HG02571 (cell line): ENCODE data around the gene FOXP2.
"Not testable (repeated sequence)": the region's sequence is repeated elsewhere in the genome, so short reads cannot be mapped to it uniquely, and the experiment has no call there.

Experiments used
- ATAC-seq: cut with Tn5 transposase; IDR thresholded peaks from one replicate; pipeline ENCODE4 v1.9.1; 2021; ENCODE audit warnings: mild to moderate bottlenecking, moderate library complexity; ENCODE audit not compliant: unreplicated experiment

The FOXP2 gene

GRCh38 chr7:114419441-114420272, 5.0 kb downstream of the FOXP2 start:
- ATAC-seq, result no peak

- ATAC-seq, result no peak
Observed at GRCh38 chr7:114422507-114423501, 8.2 kb downstream of the FOXP2 start.

GRCh38 chr7:114426382-114426781, 11.8 kb downstream of the FOXP2 start:
- no peak for ATAC-seq

GRCh38 chr7:114426824-114427223, 12.2 kb downstream of the FOXP2 start:
- ATAC-seq, result no peak

GRCh38 chr7:114428211-114428610, 13.6 kb downstream of the FOXP2 start:
- no peak for ATAC-seq

GRCh38 chr7:114431189-114431588, 16.6 kb downstream of the FOXP2 start:
- ATAC-seq, result no peak

- no peak for ATAC-seq
Observed at GRCh38 chr7:114432061-114432460, 17.4 kb downstream of the FOXP2 start.

GRCh38 chr7:114432703-114433102, 18.1 kb downstream of the FOXP2 start:
- no peak for ATAC-seq

GRCh38 chr7:114439581-114439980, 25.0 kb downstream of the FOXP2 start:
- no peak for ATAC-seq

- ATAC-seq, result not testable (repeated sequence)
Observed at GRCh38 chr7:114440927-114441326, 26.3 kb downstream of the FOXP2 start.

GRCh38 chr7:114444196-114444595, 29.6 kb downstream of the FOXP2 start:
- ATAC-seq, result no peak

GRCh38 chr7:114450431-114450830, 35.8 kb downstream of the FOXP2 start:
- ATAC-seq, result no peak

- ATAC-seq, result no peak
Observed at GRCh38 chr7:114459574-114459973, 45.0 kb downstream of the FOXP2 start.

GRCh38 chr7:114460021-114460420, 45.4 kb downstream of the FOXP2 start:
- ATAC-seq, result no peak

- ATAC-seq, result no peak
Observed at GRCh38 chr7:114466917-114467316, 52.3 kb downstream of the FOXP2 start.

- ATAC-seq, result no peak
Observed at GRCh38 chr7:114468844-114469243, 54.2 kb downstream of the FOXP2 start.

- no peak for ATAC-seq
Observed at GRCh38 chr7:114472896-114473512, 58.4 kb downstream of the FOXP2 start.

GRCh38 chr7:114478384-114478783, 63.8 kb downstream of the FOXP2 start:
- ATAC-seq, result no peak

- ATAC-seq, result no peak
Observed at GRCh38 chr7:114481999-114482398, 67.4 kb downstream of the FOXP2 start.

GRCh38 chr7:114484226-114484625, 69.6 kb downstream of the FOXP2 start:
- ATAC-seq, result no peak

GRCh38 chr7:114487174-114487573, 72.6 kb downstream of the FOXP2 start:
- no peak for ATAC-seq
